Transverse colon (tissue), 3 donors: Measurements from ENCODE around the gene TNNC1.

Experiments used
- POLR2A ChIP-seq: fragments of 450-650 bp; IDR thresholded peaks from one replicate; pipeline ENCODE4 v1.6.1; 2016; ENCODE audit warnings: antibody characterized with exemption, mild to moderate bottlenecking, moderate library complexity
- TF ChIP-seq, protein P1 (sequence below), 5 experiments: fragments of 200-600 bp in 3 of 5; fragments of 450-650 bp in 2 of 5; sonication (generic) in 3 of 5; IDR thresholded peaks; 1 replicate in 2 of 5; 2 replicates in 3 of 5; pipeline ENCODE4 v1.5.1; 2016 to 2017; ENCODE audit warnings: antibody characterized with exemption in 5 of 5, inconsistent platforms in 3 of 5, mild to moderate bottlenecking in 2 of 5, moderate library complexity in 1 of 5

GRCh38 chr3:52404391-52404790, 49.5 kb downstream of the TNNC1 start:
- TF ChIP-seq, protein P1, sequence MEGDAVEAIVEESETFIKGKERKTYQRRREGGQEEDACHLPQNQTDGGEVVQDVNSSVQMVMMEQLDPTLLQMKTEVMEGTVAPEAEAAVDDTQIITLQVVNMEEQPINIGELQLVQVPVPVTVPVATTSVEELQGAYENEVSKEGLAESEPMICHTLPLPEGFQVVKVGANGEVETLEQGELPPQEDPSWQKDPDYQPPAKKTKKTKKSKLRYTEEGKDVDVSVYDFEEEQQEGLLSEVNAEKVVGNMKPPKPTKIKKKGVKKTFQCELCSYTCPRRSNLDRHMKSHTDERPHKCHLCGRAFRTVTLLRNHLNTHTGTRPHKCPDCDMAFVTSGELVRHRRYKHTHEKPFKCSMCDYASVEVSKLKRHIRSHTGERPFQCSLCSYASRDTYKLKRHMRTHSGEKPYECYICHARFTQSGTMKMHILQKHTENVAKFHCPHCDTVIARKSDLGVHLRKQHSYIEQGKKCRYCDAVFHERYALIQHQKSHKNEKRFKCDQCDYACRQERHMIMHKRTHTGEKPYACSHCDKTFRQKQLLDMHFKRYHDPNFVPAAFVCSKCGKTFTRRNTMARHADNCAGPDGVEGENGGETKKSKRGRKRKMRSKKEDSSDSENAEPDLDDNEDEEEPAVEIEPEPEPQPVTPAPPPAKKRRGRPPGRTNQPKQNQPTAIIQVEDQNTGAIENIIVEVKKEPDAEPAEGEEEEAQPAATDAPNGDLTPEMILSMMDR (IDR thresholded peaks at IDR 0.05) = no peak
- no peak for TF ChIP-seq POLR2A
